GM23338 (cell line): ENCODE measurements around the gene ASB1. TPM values are rescaled to one million over a fixed set of nuclear protein-coding genes. Genes with fewer than 3 reads are reported as not detected.

Source experiments
- ATAC-seq: fragments of 200-7000 bp; cut with Tn5 transposase; 3 replicates; pipeline ENCODE4 v1.9.1; 2020
- DNase-seq: peaks from one replicate; pipeline ENCODE4 v3.0.0-alpha.2; 2015; ENCODE audit warnings: low spot score
- H2AFZ ChIP-seq: fragments of 200-600 bp; sonication (generic); 2 replicates; pipeline ENCODE4 v1.8.0; 2016; ENCODE audit warnings: antibody characterized with exemption, mild to moderate bottlenecking, moderate library complexity
- H3F3A ChIP-seq: fragments of 200-600 bp; sonication (generic); replicated peaks from 2 replicates; pipeline ENCODE4 v1.8.0; 2017; ENCODE audit warnings: antibody characterized with exemption, mixed run types, low read depth
- H3K27ac ChIP-seq: fragments of 200-600 bp; sonication (generic); 2 replicates; pipeline ENCODE4 v1.6.1; 2016; ENCODE audit warnings: low read depth
- H3K27me3 ChIP-seq: fragments of 200-600 bp; sonication (generic); 2 replicates; pipeline ENCODE4 v1.8.0; 2016; ENCODE audit warnings: mild to moderate bottlenecking, mixed run types, moderate library complexity; ENCODE audit not compliant: insufficient read depth
- H3K36me3 ChIP-seq: fragments of 200-600 bp; sonication (generic); 2 replicates; pipeline ENCODE4 v1.8.0; 2016; ENCODE audit warnings: mild to moderate bottlenecking; ENCODE audit not compliant: insufficient read depth
- H3K4me1 ChIP-seq: fragments of 200-600 bp; sonication (generic); 2 replicates; pipeline ENCODE4 v1.8.0; 2016; ENCODE audit warnings: mild to moderate bottlenecking, moderate library complexity; ENCODE audit not compliant: insufficient read depth
- H3K4me2 ChIP-seq: fragments of 200-600 bp; sonication (generic); 2 replicates; pipeline ENCODE4 v1.7.1; 2017; ENCODE audit warnings: mixed run types
- H3K4me3 ChIP-seq: fragments of 200-600 bp; sonication (generic); 2 replicates; pipeline ENCODE4 v1.6.1; 2016; ENCODE audit warnings: mixed run types
- H3K79me2 ChIP-seq: fragments of 200-600 bp; sonication (generic); replicated peaks from 2 replicates; pipeline ENCODE4 v1.8.0; 2017; ENCODE audit warnings: mild to moderate bottlenecking; ENCODE audit not compliant: insufficient read depth
- H3K9me2 ChIP-seq: fragments of 200-600 bp; sonication (generic); 2 replicates; pipeline ENCODE4 v1.8.0; 2017; ENCODE audit not compliant: insufficient read depth
- H4K20me1 ChIP-seq: fragments of 200-600 bp; sonication (generic); replicated peaks from 2 replicates; pipeline ENCODE4 v1.8.0; 2017; ENCODE audit warnings: mild to moderate bottlenecking; ENCODE audit not compliant: insufficient read depth
- H3K27ac Mint-ChIP-seq: 2 replicates; pipeline ENCODE4 v1.8.0; 2020; ENCODE audit warnings: inconsistent platforms, mild to moderate bottlenecking, moderate library complexity, mixed read lengths
- H3K27me3 Mint-ChIP-seq: 3 replicates; pipeline ENCODE4 v1.8.0; 2022; ENCODE audit warnings: low read depth, mild to moderate bottlenecking, moderate library complexity, mixed read lengths, inconsistent platforms; ENCODE audit not compliant: insufficient read depth, poor library complexity
- H3K36me3 Mint-ChIP-seq: 3 replicates; pipeline ENCODE4 v1.8.0; 2021; ENCODE audit warnings: low read depth, mild to moderate bottlenecking, inconsistent platforms, moderate library complexity, mixed read lengths
- H3K4me1 Mint-ChIP-seq: 3 replicates; pipeline ENCODE4 v1.8.0; 2020; ENCODE audit warnings: mild to moderate bottlenecking, inconsistent platforms, mixed read lengths
- H3K4me3 Mint-ChIP-seq: 3 replicates; pipeline ENCODE4 v1.8.0; 2021; ENCODE audit warnings: moderate library complexity, mild to moderate bottlenecking, inconsistent platforms, mixed read lengths
- H3K9me3 Mint-ChIP-seq: 3 replicates; pipeline ENCODE4 v1.8.0; 2020; ENCODE audit warnings: moderate library complexity, mild to moderate bottlenecking, inconsistent platforms, mixed read lengths
- CREB1 ChIP-seq: fragments of 250-450 bp; sonication (Bioruptor Pico); IDR thresholded peaks from 2 replicates; pipeline ENCODE4 v1.5.0; 2020; ENCODE audit warnings: low read depth, mild to moderate bottlenecking, moderate library complexity
- EZH2 ChIP-seq: fragments of 200-600 bp; sonication (generic); IDR thresholded peaks from one replicate; pipeline ENCODE4 v1.8.0; 2017; ENCODE audit warnings: antibody characterized with exemption, mild to moderate bottlenecking, low read depth; ENCODE audit not compliant: unreplicated experiment
- EZH2phosphoT487 ChIP-seq: fragments of 200-600 bp; sonication (generic); IDR thresholded peaks from one replicate; pipeline ENCODE4 v1.8.1; 2018; ENCODE audit warnings: antibody characterized with exemption; ENCODE audit not compliant: unreplicated experiment
- JUNB ChIP-seq: IDR thresholded peaks from one replicate; pipeline ENCODE4 v1.6.1; 2016; ENCODE audit warnings: antibody characterized with exemption; ENCODE audit not compliant: unreplicated experiment
- NANOG ChIP-seq: IDR thresholded peaks from 2 replicates; pipeline ENCODE4 v1.6.1; 2016; ENCODE audit warnings: antibody characterized with exemption, borderline replicate concordance
- REST ChIP-seq: IDR thresholded peaks from one replicate; pipeline ENCODE4 v1.6.1; 2018; ENCODE audit warnings: antibody characterized with exemption; ENCODE audit not compliant: unreplicated experiment
- STAT1 ChIP-seq: IDR thresholded peaks from one replicate; pipeline ENCODE4 v1.6.1; 2016; ENCODE audit warnings: antibody characterized with exemption; ENCODE audit not compliant: unreplicated experiment
- ZNF114 ChIP-seq: fragments of 250-450 bp; sonication (Bioruptor Pico); IDR thresholded peaks from 2 replicates; pipeline ENCODE4 v1.5.0; 2020; ENCODE audit warnings: mild to moderate bottlenecking, moderate library complexity
- ZNF331 ChIP-seq: fragments of 250-450 bp; sonication (Bioruptor Pico); IDR thresholded peaks from 2 replicates; pipeline ENCODE4 v1.5.0; 2020; ENCODE audit warnings: low read depth, mild to moderate bottlenecking, moderate library complexity
- polyA plus RNA-seq: library from polyadenylated mRNA; unstranded; fragments of >200 nt; fragmentation: Nextera tagmentation; extraction: Ambion mirVana; gene quantifications from 2 replicates; pipeline ENCODE4 v1.2.1, GENCODE V29; 2016
- total RNA-seq: library from RNA; depleted of rRNA; stranded (reverse); fragments of >200 nt; shearing (Covaris generic); gene quantifications from 2 replicates; pipeline ENCODE4 v1.2.3, GENCODE V29; 2014
- TF ChIP-seq, protein P1 (sequence below): IDR thresholded peaks from 2 replicates; pipeline ENCODE4 v1.6.1; 2016; ENCODE audit warnings: antibody characterized with exemption
- TF ChIP-seq, protein P2 (sequence below): fragments of 250-450 bp; sonication (Bioruptor Pico); IDR thresholded peaks from 2 replicates; pipeline ENCODE4 v1.5.0; 2020; ENCODE audit warnings: mild to moderate bottlenecking, moderate library complexity
- TF ChIP-seq, protein P3 (sequence below), 2 experiments: fragments of 200-600 bp in 1 of 2; sonication (generic) in 1 of 2; conservative IDR thresholded peaks; 2 replicates each; pipeline versions ENCODE4 v1.5.1 to v1.6.1; 2016 to 2017; ENCODE audit warnings: antibody characterized with exemption in 2 of 2, low read depth in 2 of 2, mild to moderate bottlenecking in 2 of 2, moderate library complexity in 1 of 2

ASB1 gene
- total and polyA plus RNA-seq, 2 experiments from 2014 or later, result 21.5 to 23.9 TPM

DNA sequence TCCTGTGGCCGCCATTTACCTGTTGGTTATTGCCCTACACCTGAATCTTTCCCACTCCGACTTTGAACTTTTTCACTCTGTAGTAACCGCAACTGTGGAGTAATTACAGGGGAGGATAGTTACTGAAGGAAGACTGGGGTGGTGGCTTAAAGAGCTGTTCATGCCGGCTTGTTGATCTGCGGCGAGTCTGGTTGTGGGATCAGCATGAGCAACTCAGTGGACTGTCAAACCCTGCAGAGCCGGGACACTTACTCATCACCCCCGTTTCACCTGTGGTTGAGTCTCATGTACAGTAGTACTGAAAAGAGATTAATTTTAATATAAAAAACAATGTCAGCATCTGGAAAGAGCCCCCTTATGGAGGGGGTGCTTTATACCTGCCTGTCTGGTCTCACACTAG is 2.1 kb downstream of the ASB1 start:
- H3K36me3 Mint-ChIP-seq, result peaks cover 32% of the 10 kb centered on the region
- H3K4me1 Mint-ChIP-seq, result peaks cover 10% of the 10 kb centered on the region
- H4K20me1 ChIP-seq, result peaks cover 10% of the 10 kb centered on the region; the same call in 1 of the 2 replicates
- peaks cover 11% of the 10 kb centered on the region for H3K4me1 ChIP-seq
- no peak overlapping the region for H3K27ac Mint-ChIP-seq
- no peaks in the 10 kb centered on the region for H3K27me3 ChIP-seq
- no peak overlapping the region for H3K27ac ChIP-seq
- H3K9me3 Mint-ChIP-seq, result peaks cover 14% of the 10 kb centered on the region
- TF ChIP-seq EZH2phosphoT487, result no peak
- TF ChIP-seq, protein P1, sequence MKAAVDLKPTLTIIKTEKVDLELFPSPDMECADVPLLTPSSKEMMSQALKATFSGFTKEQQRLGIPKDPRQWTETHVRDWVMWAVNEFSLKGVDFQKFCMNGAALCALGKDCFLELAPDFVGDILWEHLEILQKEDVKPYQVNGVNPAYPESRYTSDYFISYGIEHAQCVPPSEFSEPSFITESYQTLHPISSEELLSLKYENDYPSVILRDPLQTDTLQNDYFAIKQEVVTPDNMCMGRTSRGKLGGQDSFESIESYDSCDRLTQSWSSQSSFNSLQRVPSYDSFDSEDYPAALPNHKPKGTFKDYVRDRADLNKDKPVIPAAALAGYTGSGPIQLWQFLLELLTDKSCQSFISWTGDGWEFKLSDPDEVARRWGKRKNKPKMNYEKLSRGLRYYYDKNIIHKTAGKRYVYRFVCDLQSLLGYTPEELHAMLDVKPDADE, result no peak
- no peak for TF ChIP-seq REST
- no peak for TF ChIP-seq ZNF331 (CRISPR knock-in tag)
- TF ChIP-seq NANOG, result no peak
- TF ChIP-seq, protein P2, sequence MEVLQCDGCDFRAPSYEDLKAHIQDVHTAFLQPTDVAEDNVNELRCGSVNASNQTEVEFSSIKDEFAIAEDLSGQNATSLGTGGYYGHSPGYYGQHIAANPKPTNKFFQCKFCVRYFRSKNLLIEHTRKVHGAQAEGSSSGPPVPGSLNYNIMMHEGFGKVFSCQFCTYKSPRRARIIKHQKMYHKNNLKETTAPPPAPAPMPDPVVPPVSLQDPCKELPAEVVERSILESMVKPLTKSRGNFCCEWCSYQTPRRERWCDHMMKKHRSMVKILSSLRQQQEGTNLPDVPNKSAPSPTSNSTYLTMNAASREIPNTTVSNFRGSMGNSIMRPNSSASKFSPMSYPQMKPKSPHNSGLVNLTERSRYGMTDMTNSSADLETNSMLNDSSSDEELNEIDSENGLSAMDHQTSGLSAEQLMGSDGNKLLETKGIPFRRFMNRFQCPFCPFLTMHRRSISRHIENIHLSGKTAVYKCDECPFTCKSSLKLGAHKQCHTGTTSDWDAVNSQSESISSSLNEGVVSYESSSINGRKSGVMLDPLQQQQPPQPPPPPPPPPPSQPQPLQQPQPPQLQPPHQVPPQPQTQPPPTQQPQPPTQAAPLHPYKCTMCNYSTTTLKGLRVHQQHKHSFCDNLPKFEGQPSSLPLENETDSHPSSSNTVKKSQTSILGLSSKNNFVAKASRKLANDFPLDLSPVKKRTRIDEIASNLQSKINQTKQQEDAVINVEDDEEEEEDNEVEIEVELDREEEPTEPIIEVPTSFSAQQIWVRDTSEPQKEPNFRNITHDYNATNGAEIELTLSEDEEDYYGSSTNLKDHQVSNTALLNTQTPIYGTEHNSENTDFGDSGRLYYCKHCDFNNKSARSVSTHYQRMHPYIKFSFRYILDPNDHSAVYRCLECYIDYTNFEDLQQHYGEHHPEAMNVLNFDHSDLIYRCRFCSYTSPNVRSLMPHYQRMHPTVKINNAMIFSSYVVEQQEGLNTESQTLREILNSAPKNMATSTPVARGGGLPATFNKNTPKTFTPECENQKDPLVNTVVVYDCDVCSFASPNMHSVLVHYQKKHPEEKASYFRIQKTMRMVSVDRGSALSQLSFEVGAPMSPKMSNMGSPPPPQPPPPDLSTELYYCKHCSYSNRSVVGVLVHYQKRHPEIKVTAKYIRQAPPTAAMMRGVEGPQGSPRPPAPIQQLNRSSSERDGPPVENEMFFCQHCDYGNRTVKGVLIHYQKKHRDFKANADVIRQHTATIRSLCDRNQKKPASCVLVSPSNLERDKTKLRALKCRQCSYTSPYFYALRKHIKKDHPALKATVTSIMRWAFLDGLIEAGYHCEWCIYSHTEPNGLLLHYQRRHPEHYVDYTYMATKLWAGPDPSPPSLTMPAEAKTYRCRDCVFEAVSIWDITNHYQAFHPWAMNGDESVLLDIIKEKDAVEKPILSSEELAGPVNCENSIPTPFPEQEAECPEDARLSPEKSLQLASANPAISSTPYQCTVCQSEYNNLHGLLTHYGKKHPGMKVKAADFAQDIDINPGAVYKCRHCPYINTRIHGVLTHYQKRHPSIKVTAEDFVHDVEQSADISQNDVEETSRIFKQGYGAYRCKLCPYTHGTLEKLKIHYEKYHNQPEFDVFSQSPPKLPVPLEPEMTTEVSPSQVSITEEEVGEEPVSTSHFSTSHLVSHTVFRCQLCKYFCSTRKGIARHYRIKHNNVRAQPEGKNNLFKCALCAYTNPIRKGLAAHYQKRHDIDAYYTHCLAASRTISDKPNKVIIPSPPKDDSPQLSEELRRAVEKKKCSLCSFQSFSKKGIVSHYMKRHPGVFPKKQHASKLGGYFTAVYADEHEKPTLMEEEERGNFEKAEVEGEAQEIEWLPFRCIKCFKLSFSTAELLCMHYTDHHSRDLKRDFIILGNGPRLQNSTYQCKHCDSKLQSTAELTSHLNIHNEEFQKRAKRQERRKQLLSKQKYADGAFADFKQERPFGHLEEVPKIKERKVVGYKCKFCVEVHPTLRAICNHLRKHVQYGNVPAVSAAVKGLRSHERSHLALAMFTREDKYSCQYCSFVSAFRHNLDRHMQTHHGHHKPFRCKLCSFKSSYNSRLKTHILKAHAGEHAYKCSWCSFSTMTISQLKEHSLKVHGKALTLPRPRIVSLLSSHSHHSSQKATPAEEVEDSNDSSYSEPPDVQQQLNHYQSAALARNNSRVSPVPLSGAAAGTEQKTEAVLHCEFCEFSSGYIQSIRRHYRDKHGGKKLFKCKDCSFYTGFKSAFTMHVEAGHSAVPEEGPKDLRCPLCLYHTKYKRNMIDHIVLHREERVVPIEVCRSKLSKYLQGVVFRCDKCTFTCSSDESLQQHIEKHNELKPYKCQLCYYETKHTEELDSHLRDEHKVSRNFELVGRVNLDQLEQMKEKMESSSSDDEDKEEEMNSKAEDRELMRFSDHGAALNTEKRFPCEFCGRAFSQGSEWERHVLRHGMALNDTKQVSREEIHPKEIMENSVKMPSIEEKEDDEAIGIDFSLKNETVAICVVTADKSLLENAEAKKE (CRISPR knock-in tag), result no peak
- TF ChIP-seq STAT1, result no peak
- no peak for TF ChIP-seq JUNB
- no peak for TF ChIP-seq EZH2
- no peak for TF ChIP-seq CREB1 (CRISPR knock-in tag)
- no peak for TF ChIP-seq ZNF114 (CRISPR knock-in tag)
- TF ChIP-seq, protein P3, sequence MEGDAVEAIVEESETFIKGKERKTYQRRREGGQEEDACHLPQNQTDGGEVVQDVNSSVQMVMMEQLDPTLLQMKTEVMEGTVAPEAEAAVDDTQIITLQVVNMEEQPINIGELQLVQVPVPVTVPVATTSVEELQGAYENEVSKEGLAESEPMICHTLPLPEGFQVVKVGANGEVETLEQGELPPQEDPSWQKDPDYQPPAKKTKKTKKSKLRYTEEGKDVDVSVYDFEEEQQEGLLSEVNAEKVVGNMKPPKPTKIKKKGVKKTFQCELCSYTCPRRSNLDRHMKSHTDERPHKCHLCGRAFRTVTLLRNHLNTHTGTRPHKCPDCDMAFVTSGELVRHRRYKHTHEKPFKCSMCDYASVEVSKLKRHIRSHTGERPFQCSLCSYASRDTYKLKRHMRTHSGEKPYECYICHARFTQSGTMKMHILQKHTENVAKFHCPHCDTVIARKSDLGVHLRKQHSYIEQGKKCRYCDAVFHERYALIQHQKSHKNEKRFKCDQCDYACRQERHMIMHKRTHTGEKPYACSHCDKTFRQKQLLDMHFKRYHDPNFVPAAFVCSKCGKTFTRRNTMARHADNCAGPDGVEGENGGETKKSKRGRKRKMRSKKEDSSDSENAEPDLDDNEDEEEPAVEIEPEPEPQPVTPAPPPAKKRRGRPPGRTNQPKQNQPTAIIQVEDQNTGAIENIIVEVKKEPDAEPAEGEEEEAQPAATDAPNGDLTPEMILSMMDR (conservative IDR thresholded peaks at IDR 0.05; ENCODE audit: low read depth in 2 of 2), result no peak
- no peaks in the 10 kb centered on the region for H3K27me3 Mint-ChIP-seq
- H3K4me3 Mint-ChIP-seq, result peak overlapping the region; percentile 94; the same call in 2 of the 3 replicates
- no peaks in the 10 kb centered on the region for H3K9me2 ChIP-seq
- DNase-seq (no peak), ATAC-seq (no peak)
- 0 out of 2 replicates have a peak, but pooled peaks cover 7% of the 10 kb centered on the region for H3K36me3 ChIP-seq
- peaks cover 66% of the 10 kb centered on the region for H3K79me2 ChIP-seq
- no peak overlapping the region for H3K4me2 ChIP-seq
- H2AFZ ChIP-seq, result no peak overlapping the region
- no peak overlapping the region for H3K4me3 ChIP-seq
- no peaks in the 10 kb centered on the region for H3F3A ChIP-seq
